KMS-11 (cell line): Measurements from ENCODE around the gene FOXP1.

Experiments used
- H2AFZ ChIP-seq: fragments of 200-600 bp; sonication (generic); 2 replicates; pipeline ENCODE4 v1.6.1; 2016; ENCODE audit warnings: antibody characterized with exemption, mixed run types, low read depth
- H3K27ac ChIP-seq: fragments of 200-600 bp; sonication (generic); 2 replicates; pipeline ENCODE4 v1.6.1; 2016; ENCODE audit warnings: mild to moderate bottlenecking, mixed run types
- H3K27me3 ChIP-seq: fragments of 200-600 bp; sonication (generic); 2 replicates; pipeline ENCODE4 v1.6.1; 2017; ENCODE audit warnings: mild to moderate bottlenecking, low read depth, mixed run types, moderate library complexity; ENCODE audit not compliant: insufficient read depth
- H3K36me3 ChIP-seq: fragments of 200-600 bp; sonication (generic); 2 replicates; pipeline ENCODE4 v1.6.1; 2017; ENCODE audit warnings: mild to moderate bottlenecking, mixed run types; ENCODE audit not compliant: insufficient read depth
- H3K4me1 ChIP-seq: fragments of 200-600 bp; sonication (generic); 2 replicates; pipeline ENCODE4 v1.6.1; 2016; ENCODE audit warnings: mild to moderate bottlenecking, low read depth, mixed run types; ENCODE audit not compliant: poor library complexity, severe bottlenecking
- H3K4me2 ChIP-seq: fragments of 200-600 bp; sonication (generic); 2 replicates; pipeline ENCODE4 v1.7.0; 2016; ENCODE audit warnings: mild to moderate bottlenecking, mixed run types
- H3K4me3 ChIP-seq: fragments of 200-600 bp; sonication (generic); IDR thresholded peaks from 2 replicates; pipeline ENCODE4 v1.6.1; 2017; ENCODE audit warnings: low read depth, low read length, mixed read lengths; ENCODE audit not compliant: insufficient read depth
- H3K79me2 ChIP-seq: fragments of 200-600 bp; sonication (generic); 2 replicates; pipeline ENCODE4 v1.6.1; 2016; ENCODE audit warnings: low read depth, mixed run types; ENCODE audit not compliant: insufficient read depth
- H3K9ac ChIP-seq: fragments of 200-600 bp; sonication (generic); 2 replicates; pipeline ENCODE4 v1.6.1; 2016; ENCODE audit warnings: mild to moderate bottlenecking, mixed run types
- H4K20me1 ChIP-seq: fragments of 200-600 bp; sonication (generic); 2 replicates; pipeline ENCODE4 v1.6.1; 2016; ENCODE audit warnings: mild to moderate bottlenecking, mixed run types; ENCODE audit not compliant: insufficient read depth
- CTCF ChIP-seq: fragments of 200-600 bp; sonication (generic); conservative IDR thresholded peaks from 2 replicates; pipeline ENCODE4 v1.6.1; 2017; ENCODE audit warnings: low read depth, mild to moderate bottlenecking, antibody characterized with exemption, low read length, moderate library complexity, mixed read lengths

The FOXP1 gene

DNA sequence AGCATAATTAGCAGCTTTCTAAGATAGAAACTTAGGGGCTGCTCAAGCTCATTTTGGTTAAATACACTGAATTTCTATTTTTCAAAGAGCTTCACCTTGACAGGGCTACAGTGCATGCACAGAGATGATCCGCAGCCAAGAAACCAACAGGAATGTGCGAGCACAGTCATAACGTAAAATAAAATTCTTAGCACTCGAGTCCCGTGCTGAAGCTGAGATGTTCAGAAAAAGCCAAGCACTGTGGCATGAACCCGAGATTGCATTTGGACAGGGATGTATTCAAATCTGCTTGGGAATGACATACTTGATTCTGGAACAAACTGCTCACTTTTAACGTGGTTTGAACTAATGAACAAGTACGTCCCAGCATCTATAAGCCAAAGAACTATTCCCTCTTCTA, 340.3 kb downstream of the FOXP1 start:
- Histone ChIP-seq H3K79me2 (no peaks in the 10 kb centered on the region), H3K27ac (no peak overlapping the region), H4K20me1 (no peaks in the 10 kb centered on the region), H3K9ac (no peak overlapping the region), H3K4me1 (no peaks in the 10 kb centered on the region), H3K4me3 (no peak overlapping the region), H3K36me3 (no peaks in the 10 kb centered on the region), H3K4me2 (no peak overlapping the region), H3K27me3 (no peaks in the 10 kb centered on the region), H2AFZ (no peak overlapping the region)
- no peak for TF ChIP-seq CTCF

GRCh38 chr3:71241981-71242560, 341.5 kb downstream of the FOXP1 start:
- Histone ChIP-seq H3K79me2 (no peaks in the 10 kb centered on the region), H3K4me3 (no peak overlapping the region), H4K20me1 (no peaks in the 10 kb centered on the region), H2AFZ (no peak overlapping the region), H3K27ac (no peak overlapping the region), H3K9ac (no peak overlapping the region), H3K27me3 (no peaks in the 10 kb centered on the region), H3K36me3 (no peaks in the 10 kb centered on the region), H3K4me2 (no peak overlapping the region), H3K4me1 (no peaks in the 10 kb centered on the region)
- TF ChIP-seq CTCF: no peak

DNA sequence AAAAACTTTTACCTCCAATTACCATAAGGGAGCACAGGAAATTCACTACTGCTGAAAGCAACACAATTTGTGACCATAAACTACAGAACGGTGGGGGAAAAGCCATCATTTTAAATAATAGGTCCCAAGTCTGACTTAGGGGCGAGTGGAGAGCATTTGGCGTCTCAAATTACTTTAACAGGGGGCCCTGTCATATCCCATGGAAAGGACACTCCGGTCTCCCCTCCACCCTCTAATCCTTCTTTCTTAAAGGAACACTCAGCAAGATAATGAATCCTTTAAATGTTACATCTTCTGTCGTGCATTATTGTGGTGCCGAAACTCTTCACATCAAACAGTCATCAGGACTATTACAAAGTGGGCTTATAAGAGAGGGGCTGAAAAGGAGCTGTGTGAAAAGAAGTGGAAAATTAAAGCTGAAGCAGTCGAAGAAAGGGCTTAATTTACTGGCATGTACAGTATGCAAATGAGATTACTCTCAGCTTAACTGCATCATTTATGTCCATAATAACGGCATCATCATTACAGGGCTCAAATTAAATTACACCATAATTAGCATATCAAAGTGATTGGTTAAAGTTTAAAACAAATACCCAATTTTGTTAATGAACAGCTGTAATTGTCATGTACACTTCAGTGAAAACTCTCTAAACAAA, 342.2 kb downstream of the FOXP1 start:
- H2AFZ ChIP-seq: no peak overlapping the region
- no peaks in the 10 kb centered on the region for H3K4me1 ChIP-seq
- no peak overlapping the region for H3K27ac ChIP-seq
- no peaks in the 10 kb centered on the region for H3K36me3 ChIP-seq
- H3K4me3 ChIP-seq: no peak overlapping the region
- H3K27me3 ChIP-seq: no peaks in the 10 kb centered on the region
- no peak overlapping the region for H3K9ac ChIP-seq
- no peaks in the 10 kb centered on the region for H3K79me2 ChIP-seq
- no peaks in the 10 kb centered on the region for H4K20me1 ChIP-seq
- TF ChIP-seq CTCF: no peak
- H3K4me2 ChIP-seq: no peak overlapping the region

- no peak overlapping the region for H3K27ac ChIP-seq
- H3K27me3 ChIP-seq: no peaks in the 10 kb centered on the region
- H3K36me3 ChIP-seq: no peaks in the 10 kb centered on the region
- H4K20me1 ChIP-seq: no peaks in the 10 kb centered on the region
- H2AFZ ChIP-seq: no peak overlapping the region
- no peak overlapping the region for H3K9ac ChIP-seq
- no peak overlapping the region for H3K4me2 ChIP-seq
- no peak overlapping the region for H3K4me3 ChIP-seq
- H3K79me2 ChIP-seq: no peaks in the 10 kb centered on the region
- TF ChIP-seq CTCF: no peak
- H3K4me1 ChIP-seq: no peaks in the 10 kb centered on the region
Observed at GRCh38 chr3:71240034-71240433, 343.5 kb downstream of the FOXP1 start.
